ENCODE data around the gene CERS3. TPM values are rescaled to one million over a fixed set of nuclear protein-coding genes. Genes with fewer than 3 reads are reported as not detected.

Gene CERS3
- polyA plus RNA-seq, 1 experiment: not detected

GRCh38 chr15:100544946-100545345 lies 16.2 kb upstream of the CERS3 start:
- ChIA-PET POLR2A (no interaction called here), CTCF (no interaction called here)

GRCh38 chr15:100544338-100544841 lies 15.6 kb upstream of the CERS3 start:
- no peak overlapping the region for H3K27ac ChIP-seq (ENCODE audit: low read depth, low read length)
- no peak for DNase-seq (ENCODE audit: low read depth, low spot score)
- H3K27me3 ChIP-seq (ENCODE audit: control insufficient read depth, insufficient read depth, low read length): no peaks in the 10 kb centered on the region
- H3K4me3 ChIP-seq (ENCODE audit: low read depth, low read length): no peak overlapping the region
- TF ChIP-seq CTCF (IDR thresholded peaks at IDR 0.05; ENCODE audit: low read depth, low read length): no peak
- ChIA-PET POLR2A (no interaction called here), CTCF (no interaction called here)
- peaks cover 6% of the 10 kb centered on the region; the same call in 1 of the 2 replicates for H3K9me3 ChIP-seq (ENCODE audit: control insufficient read depth, insufficient read depth, low read length)

More at GRCh38 chr15:100544946-100545345, 16.2 kb upstream of the CERS3 start:
- Histone ChIP-seq H3K4me3 (ENCODE audit: low read depth, low read length) (no peak overlapping the region), H3K9me3 (ENCODE audit: control insufficient read depth, insufficient read depth, low read length) (peaks cover 6% of the 10 kb centered on the region; the same call in 1 of the 2 replicates), H3K27ac (ENCODE audit: low read depth, low read length) (no peak overlapping the region), H3K27me3 (ENCODE audit: control insufficient read depth, insufficient read depth, low read length) (no peaks in the 10 kb centered on the region)
- no peak for DNase-seq (ENCODE audit: low read depth, low spot score)
- no peak for TF ChIP-seq CTCF (IDR thresholded peaks at IDR 0.05; ENCODE audit: low read depth, low read length)

- Histone ChIP-seq H3K27ac (ENCODE audit: low read depth, low read length) (no peak overlapping the region), H3K27me3 (ENCODE audit: control insufficient read depth, insufficient read depth, low read length) (no peaks in the 10 kb centered on the region), H3K4me3 (ENCODE audit: low read depth, low read length) (no peak overlapping the region), H3K9me3 (ENCODE audit: control insufficient read depth, insufficient read depth, low read length) (peaks cover 6% of the 10 kb centered on the region; the same call in 1 of the 2 replicates)
- TF ChIP-seq CTCF (IDR thresholded peaks at IDR 0.05; ENCODE audit: low read depth, low read length): no peak
- DNase-seq (ENCODE audit: low read depth, low spot score): no peak
- CTCF ChIA-PET: no interaction called here
- POLR2A ChIA-PET: no interaction called here
Observed at GRCh38 chr15:100542290-100542689, 13.5 kb upstream of the CERS3 start.

GRCh38 chr15:100537331-100537730 lies 8.6 kb upstream of the CERS3 start:
- peaks cover 2% of the 10 kb centered on the region for H3K27me3 ChIP-seq (ENCODE audit: control insufficient read depth, insufficient read depth, low read length)
- no peak for TF ChIP-seq CTCF (IDR thresholded peaks at IDR 0.05; ENCODE audit: low read depth, low read length)
- H3K4me3 ChIP-seq (ENCODE audit: low read depth, low read length): no peak overlapping the region
- ChIA-PET POLR2A (no interaction called here), CTCF (no interaction called here)
- no peak overlapping the region for H3K27ac ChIP-seq (ENCODE audit: low read depth, low read length)
- DNase-seq (ENCODE audit: low read depth, low spot score): no peak
- H3K9me3 ChIP-seq (ENCODE audit: control insufficient read depth, insufficient read depth, low read length): no peaks in the 10 kb centered on the region

- Histone ChIP-seq H3K27me3 (ENCODE audit: control insufficient read depth, insufficient read depth, low read length) (peaks cover 2% of the 10 kb centered on the region), H3K9me3 (ENCODE audit: control insufficient read depth, insufficient read depth, low read length) (no peaks in the 10 kb centered on the region), H3K27ac (ENCODE audit: low read depth, low read length) (no peak overlapping the region), H3K4me3 (ENCODE audit: low read depth, low read length) (no peak overlapping the region)
- POLR2A ChIA-PET: no interaction called here
- CTCF ChIA-PET: no interaction called here
- DNase-seq (ENCODE audit: low read depth, low spot score): no peak
- no peak for TF ChIP-seq CTCF (IDR thresholded peaks at IDR 0.05; ENCODE audit: low read depth, low read length)
Observed at GRCh38 chr15:100536733-100537132, 8.0 kb upstream of the CERS3 start.

All from AG04450 (cell line).